Right renal cortex interstitium (tissue), 3 donors: ENCODE results near the gene PCDH20. TPM values are rescaled to one million over a fixed set of nuclear protein-coding genes. Genes with fewer than 3 reads are reported as not detected.

ENCODE experiments used
- DNase-seq, 3 donors: peaks; one replicate each; pipeline ENCODE4 v3.0.0-alpha.2; 2013; ENCODE audit warnings: low read depth in 3 of 3, low spot score in 2 of 3
- polyA plus RNA-seq, 3 donors: library from polyadenylated mRNA; unstranded; fragments of 120-200 nt; gene quantifications; one replicate each; pipeline ENCODE4 v1.2.1, GENCODE V29; 2013; ENCODE audit not compliant: insufficient read length in 3 of 3

Gene PCDH20
- polyA plus RNA-seq, 3 donors: 6.7 to 8.8 (median 7.9) TPM

DNA sequence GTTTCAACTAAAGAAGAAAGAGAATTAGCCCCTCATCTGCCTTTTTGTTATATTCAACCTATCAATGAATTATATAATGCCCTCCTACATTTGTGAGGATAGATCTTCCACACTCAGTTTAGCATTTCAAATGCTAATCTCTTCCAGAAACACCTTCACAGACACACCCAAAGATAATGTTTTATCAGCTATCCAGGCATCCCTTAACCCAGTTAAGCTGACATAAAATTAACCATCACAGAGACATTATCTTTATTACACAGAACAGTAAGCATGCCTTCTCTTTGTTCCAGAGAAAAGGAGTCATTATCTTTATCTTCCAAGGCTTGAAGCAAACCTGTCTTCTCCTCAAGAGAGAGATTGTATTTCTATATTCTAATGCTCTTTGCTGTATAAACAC is 53.1 kb downstream of the PCDH20 start:
- DNase-seq: no peak
